22Rv1 (cell line): ENCODE measurements around the gene SAMD11.

Experiments
- H3K27ac ChIP-seq: fragments of 450-650 bp; 2 replicates; pipeline ENCODE4 v1.5.1; 2017
- CTCF ChIP-seq: fragments of 450-650 bp; IDR thresholded peaks from 2 replicates; pipeline ENCODE4 v1.5.1; 2017; ENCODE audit warnings: mild to moderate bottlenecking
- ZFX ChIP-seq: fragments of 450-650 bp; IDR thresholded peaks from 2 replicates; pipeline ENCODE4 v1.6.1; 2017; ENCODE audit warnings: antibody characterized with exemption, borderline replicate concordance

The SAMD11 gene

GRCh38 chr1:942864-943533, 19.3 kb downstream of the SAMD11 start:
- H3K27ac ChIP-seq: peak overlapping the region; percentile 89
- no peak for TF ChIP-seq ZFX
- TF ChIP-seq CTCF: no peak

- TF ChIP-seq CTCF (no peak), ZFX (no peak)
- H3K27ac ChIP-seq: peak overlapping the region; percentile 89
Measured at GRCh38 chr1:943545-944340, 20.0 kb downstream of the SAMD11 start.

- peak overlapping the region; percentile 89 for H3K27ac ChIP-seq
- TF ChIP-seq ZFX (no peak), CTCF (no peak)
Measured at GRCh38 chr1:944341-945325, 20.9 kb downstream of the SAMD11 start.

DNA sequence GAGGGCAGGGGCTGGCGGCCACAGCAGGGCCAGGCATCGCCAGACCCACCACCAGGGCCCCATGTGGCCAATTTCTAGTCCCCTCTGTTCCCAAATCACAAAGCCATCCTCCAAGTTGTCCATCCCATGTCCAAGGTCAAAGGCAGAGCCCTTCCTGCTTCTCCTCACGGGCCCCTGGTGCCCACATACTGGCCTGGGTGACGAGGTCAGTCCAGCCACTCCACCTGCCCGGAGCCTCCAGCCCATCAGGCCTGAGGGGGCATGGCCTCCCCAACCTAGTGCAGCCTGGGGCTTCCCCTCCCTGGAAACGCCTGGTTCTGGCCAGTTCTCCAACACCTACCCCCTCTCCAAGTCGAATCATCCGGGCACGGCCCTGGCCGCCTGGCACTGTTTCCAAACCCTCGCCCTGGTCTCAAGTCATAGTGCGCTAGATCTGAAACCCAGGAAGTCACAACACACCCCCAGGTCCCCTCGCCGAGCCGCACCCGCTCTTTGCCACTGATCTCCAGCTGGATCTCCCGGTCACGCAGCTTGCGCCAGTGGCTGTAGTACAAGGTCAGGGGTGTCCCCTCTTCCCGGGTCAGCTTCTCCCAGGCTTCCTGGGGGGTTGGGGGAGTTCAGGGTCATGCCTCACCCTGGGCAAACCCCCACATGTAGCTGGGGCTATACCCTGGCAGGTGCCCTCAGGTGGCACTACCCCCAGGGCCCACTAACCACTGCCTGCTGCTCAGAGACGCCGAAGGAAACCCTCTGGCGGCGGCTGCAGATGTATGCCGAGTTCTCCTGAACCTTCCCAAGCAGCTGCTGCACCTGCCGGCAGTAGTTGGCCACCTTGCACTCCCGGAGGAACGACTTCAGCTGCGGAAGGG, 22.2 kb downstream of the SAMD11 start:
- peak overlapping the region; percentile 89 for H3K27ac ChIP-seq
- TF ChIP-seq CTCF: no peak
- no peak for TF ChIP-seq ZFX

- peak overlapping the region; percentile 89 for H3K27ac ChIP-seq
Measured at GRCh38 chr1:946811-947210, 23.1 kb downstream of the SAMD11 start.

DNA sequence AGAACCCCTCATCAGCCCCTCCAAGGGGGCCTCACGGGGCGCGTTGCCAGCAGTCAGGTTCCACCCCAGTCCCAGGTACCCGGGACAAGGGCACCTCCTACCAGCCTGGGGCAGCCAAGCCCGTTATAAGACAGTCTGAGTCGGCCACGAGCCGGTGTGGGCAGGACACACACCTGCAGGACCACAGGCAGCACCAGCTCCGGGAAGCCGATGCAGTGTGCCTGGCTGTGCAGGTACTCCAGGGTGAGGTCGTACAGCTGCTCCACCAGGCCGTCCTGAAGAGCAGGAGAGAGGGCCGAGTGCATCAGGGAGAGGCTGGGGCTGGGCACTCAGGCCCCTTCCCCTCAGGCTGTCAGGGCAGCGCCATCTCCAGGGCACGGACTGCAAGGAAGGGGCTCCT, 24.2 kb downstream of the SAMD11 start:
- TF ChIP-seq CTCF (no peak), ZFX (no peak)
- H3K27ac ChIP-seq: no peak overlapping the region

DNA sequence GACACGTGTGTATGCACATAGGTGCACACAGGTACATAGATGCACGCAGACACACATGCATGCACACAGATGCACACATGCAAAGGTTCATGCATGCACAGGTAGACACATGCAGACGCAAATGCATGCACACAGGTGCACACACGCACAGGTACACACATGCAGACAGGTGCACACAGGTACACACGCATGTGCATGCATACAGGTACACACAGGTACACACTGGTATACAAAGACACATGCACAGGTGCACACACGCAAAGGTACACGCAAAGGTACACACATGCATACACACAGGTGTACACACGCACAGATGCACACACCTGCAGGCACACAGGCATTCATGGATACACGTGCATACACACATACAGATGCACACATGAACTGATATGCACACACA, 26.5 kb downstream of the SAMD11 start:
- H3K27ac ChIP-seq: no peak overlapping the region
- TF ChIP-seq CTCF (no peak), ZFX (no peak)
